Measurements from ENCODE around the gene EPHA2. TPM values are rescaled to one million over a fixed set of nuclear protein-coding genes. Genes with fewer than 3 reads are reported as not detected.
A peak's percentile ranks its signal among the peaks of the same experiment; 100 is the strongest.

Gene EPHA2
- total and polyA plus RNA-seq, 4 donors: 17.5 to 35.6 (median 20.5) TPM

DNA sequence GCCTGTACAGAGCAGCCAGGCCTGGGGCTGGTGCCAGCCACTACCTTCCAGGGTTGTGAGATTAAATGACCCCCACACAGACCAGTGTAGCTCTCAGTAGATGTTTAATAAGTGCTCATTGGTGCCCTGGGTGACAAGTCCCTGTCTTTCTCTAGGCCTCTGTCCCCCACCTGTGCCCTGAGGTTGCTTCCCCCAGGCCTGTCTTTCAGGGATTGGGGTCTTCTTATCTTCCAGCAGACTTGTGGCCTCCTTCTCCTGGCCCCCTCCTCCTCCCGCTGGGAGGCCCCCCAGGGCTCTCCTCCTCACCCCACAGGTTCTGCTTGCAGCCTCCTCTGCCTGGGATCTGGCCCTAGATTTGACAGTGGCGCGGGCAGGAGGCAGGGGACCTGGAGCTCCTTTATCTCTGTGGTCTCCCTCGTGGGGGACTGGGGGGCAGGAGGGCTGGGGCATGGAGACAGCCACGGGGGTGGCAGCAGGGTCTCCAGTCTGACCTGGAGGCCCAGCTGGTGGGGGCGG is 40.3 kb downstream of the EPHA2 start:
- 74 to 80% methylated on average over 6 of the region's 6 CpGs for whole genome bisulfite sequencing, 2 donors
- Histone ChIP-seq H3K4me3 (no peak overlapping the region), H3K36me3 (ENCODE audit: control insufficient read depth in 4 of 4, insufficient read depth in 4 of 4, low read length in 4 of 4) (no peaks in the 10 kb centered on the region), H3K9me3 (ENCODE audit: control insufficient read depth in 4 of 4, insufficient read depth in 3 of 4, low read length in 3 of 4) (no peaks in the 10 kb centered on the region), H3K9ac (ENCODE audit: insufficient read depth in 1 of 2, low read length in 2 of 2) (no peak overlapping the region), H3K4me1 (ENCODE audit: control insufficient read depth in 5 of 5, insufficient read depth in 5 of 5, low read length in 5 of 5) (peaks cover 0 to 17% (median under 1%) of the 10 kb centered on the region in 5 donors), H3K27ac (ENCODE audit: low read depth in 1 of 2, low read length in 1 of 2) (no peak overlapping the region), H3K27me3 (ENCODE audit: control insufficient read depth in 3 of 3, insufficient read depth in 3 of 3, low read length in 2 of 3) (no peaks in the 10 kb centered on the region)
- DNase-seq: no peak
- no peak for ATAC-seq (ENCODE audit: insufficient read depth, low FRiP score)
- TF ChIP-seq, protein P1, sequence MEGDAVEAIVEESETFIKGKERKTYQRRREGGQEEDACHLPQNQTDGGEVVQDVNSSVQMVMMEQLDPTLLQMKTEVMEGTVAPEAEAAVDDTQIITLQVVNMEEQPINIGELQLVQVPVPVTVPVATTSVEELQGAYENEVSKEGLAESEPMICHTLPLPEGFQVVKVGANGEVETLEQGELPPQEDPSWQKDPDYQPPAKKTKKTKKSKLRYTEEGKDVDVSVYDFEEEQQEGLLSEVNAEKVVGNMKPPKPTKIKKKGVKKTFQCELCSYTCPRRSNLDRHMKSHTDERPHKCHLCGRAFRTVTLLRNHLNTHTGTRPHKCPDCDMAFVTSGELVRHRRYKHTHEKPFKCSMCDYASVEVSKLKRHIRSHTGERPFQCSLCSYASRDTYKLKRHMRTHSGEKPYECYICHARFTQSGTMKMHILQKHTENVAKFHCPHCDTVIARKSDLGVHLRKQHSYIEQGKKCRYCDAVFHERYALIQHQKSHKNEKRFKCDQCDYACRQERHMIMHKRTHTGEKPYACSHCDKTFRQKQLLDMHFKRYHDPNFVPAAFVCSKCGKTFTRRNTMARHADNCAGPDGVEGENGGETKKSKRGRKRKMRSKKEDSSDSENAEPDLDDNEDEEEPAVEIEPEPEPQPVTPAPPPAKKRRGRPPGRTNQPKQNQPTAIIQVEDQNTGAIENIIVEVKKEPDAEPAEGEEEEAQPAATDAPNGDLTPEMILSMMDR (IDR thresholded peaks at IDR 0.05; ENCODE audit: control extremely low read depth, extremely low read depth): no peak

DNA sequence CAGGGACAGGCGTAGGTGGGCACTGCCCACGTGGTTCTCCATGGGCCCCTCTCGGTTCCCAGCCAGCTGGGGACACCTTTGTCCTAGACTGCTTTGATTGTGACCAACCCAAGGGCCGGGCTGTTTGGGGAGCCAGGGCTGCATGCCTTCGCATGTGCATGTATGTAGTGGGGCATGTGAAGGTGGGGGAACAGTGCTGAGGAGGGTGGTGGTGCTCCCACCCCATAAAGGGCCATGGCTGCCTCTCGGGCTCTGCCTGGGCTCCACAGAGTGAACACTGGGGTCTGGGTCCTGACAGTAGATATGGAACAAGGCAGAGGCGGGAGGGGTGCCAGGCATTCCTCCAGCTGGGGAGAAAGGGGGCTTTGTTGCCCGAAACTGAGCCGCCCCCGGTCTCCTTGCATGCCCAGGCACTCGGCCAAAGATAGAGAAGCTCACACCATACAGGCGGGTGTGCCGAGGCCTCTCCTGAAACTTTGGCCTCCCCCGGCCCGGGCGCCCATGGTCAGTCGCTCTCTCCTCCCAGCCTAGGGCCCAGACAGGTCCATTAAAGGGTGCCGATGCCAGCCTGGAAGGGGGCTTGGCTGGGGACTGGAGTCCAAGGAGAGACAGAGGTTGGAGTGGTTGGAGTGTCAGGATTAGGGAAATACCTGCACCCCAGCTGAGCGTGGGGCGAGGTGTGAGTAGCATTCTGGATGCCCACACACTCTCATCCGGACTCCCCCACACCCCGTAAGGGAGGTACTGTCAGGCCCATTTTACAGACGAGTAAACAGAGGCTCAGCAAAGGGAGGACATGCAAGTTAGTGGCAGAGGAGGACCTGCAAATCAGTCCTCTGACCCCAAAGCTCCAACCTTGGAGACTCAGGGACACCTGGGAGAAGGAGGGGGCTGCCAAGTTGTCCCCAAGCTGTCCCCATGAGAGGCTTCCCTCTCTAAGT is 41.1 kb downstream of the EPHA2 start:
- H3K9ac ChIP-seq (ENCODE audit: insufficient read depth in 1 of 2, low read length in 2 of 2): no peak overlapping the region
- 91 to 92% methylated on average over 22 to 23 of the region's 23 CpGs for WGBS, 2 donors
- H3K27ac ChIP-seq (ENCODE audit: low read depth in 1 of 2, low read length in 1 of 2): no peak overlapping the region
- peaks cover 0 to 17% (median 0%) of the 10 kb centered on the region in 5 donors for H3K4me1 ChIP-seq (ENCODE audit: control insufficient read depth in 5 of 5, insufficient read depth in 5 of 5, low read length in 5 of 5)
- H3K36me3 ChIP-seq (ENCODE audit: control insufficient read depth in 4 of 4, insufficient read depth in 4 of 4, low read length in 4 of 4): no peaks in the 10 kb centered on the region
- TF ChIP-seq, protein P1 (IDR thresholded peaks at IDR 0.05; ENCODE audit: control extremely low read depth, extremely low read depth): no peak
- H3K4me3 ChIP-seq: no peak overlapping the region
- ATAC-seq (ENCODE audit: insufficient read depth, low FRiP score) (no peak), DNase-seq (no peak)
- H3K27me3 ChIP-seq (ENCODE audit: control insufficient read depth in 3 of 3, insufficient read depth in 3 of 3, low read length in 2 of 3): no peaks in the 10 kb centered on the region
- no peaks in the 10 kb centered on the region for H3K9me3 ChIP-seq (ENCODE audit: control insufficient read depth in 4 of 4, insufficient read depth in 3 of 4, low read length in 3 of 4)

DNA sequence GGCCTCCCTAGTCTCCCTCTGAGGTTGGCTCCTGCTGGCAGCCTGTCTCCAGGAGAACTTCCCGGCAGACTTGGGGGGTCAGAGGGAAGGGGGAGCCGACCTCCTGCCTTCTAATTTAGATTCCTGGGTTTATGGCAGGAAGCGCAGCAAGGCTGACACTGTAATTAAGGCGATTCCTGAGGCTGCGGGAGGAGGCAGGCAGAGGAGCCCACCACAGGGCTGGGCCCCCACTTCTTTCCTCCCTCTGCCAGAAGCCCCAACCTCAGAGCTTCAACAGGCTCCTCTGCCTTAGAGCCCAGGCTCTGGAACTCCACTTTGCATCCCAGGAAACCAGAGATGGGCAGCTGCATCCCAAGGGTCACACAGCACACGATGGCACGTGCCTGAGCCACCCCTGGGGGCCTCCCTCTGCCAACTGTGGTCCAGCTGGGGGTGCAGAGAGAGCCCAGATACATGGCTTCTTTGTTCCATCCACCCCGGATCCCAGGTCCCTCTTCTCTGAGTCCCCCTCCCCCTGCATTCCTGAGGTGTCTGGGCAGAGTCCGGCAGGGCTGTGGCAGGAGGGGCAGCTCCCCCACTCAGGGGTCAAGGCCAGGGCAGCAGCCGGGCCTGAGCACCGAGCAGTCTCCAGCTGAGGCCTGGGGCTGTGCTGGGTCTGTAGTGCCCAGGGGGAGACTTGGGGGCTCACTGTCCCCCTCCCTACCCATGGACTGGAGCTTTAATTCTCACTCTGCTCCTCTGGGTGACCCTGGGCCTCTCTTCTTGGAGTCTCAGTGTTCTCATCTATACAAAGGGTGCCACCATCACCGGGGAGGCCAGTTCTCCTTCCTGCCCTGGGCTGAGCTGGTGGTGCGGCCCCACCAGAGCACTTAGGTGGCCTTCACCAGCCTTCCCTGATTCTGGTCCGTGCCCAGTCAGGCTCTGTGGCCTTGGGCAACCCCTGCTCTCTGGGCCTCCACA is 43.0 kb downstream of the EPHA2 start:
- TF ChIP-seq, protein P1 (IDR thresholded peaks at IDR 0.05; ENCODE audit: control extremely low read depth, extremely low read depth): no peak
- peaks cover 0 to 15% (median 0%) of the 10 kb centered on the region in 5 donors for H3K4me1 ChIP-seq (ENCODE audit: control insufficient read depth in 5 of 5, insufficient read depth in 5 of 5, low read length in 5 of 5)
- no peaks in the 10 kb centered on the region for H3K27me3 ChIP-seq (ENCODE audit: control insufficient read depth in 3 of 3, insufficient read depth in 3 of 3, low read length in 2 of 3)
- ATAC-seq (ENCODE audit: insufficient read depth, low FRiP score): no peak
- H3K9ac ChIP-seq (ENCODE audit: insufficient read depth in 1 of 2, low read length in 2 of 2): no peak overlapping the region
- peak; percentile 27 to 47 (median 36) for DNase-seq
- H3K9me3 ChIP-seq (ENCODE audit: control insufficient read depth in 4 of 4, insufficient read depth in 3 of 4, low read length in 3 of 4): peaks cover 0 to 7% (median 0%) of the 10 kb centered on the region in 4 donors
- H3K27ac ChIP-seq (ENCODE audit: low read depth in 1 of 2, low read length in 1 of 2): no peak overlapping the region
- no peak overlapping the region for H3K4me3 ChIP-seq
- 73 to 83% methylated on average over 14 of the region's 14 CpGs for WGBS, 2 donors
- H3K36me3 ChIP-seq (ENCODE audit: control insufficient read depth in 4 of 4, insufficient read depth in 4 of 4, low read length in 4 of 4): no peaks in the 10 kb centered on the region

All from lung (tissue), 12 donors.